SK-N-MC (cell line): Measurements from ENCODE around the gene OR2Y1.

Source experiments
- EZH2 ChIP-seq: fragments of 200-600 bp; sonication (generic); IDR thresholded peaks from one replicate; pipeline ENCODE4 v1.6.1; 2017; ENCODE audit warnings: antibody characterized with exemption
- POLR2AphosphoS5 ChIP-seq: IDR thresholded peaks from 2 replicates; pipeline ENCODE4 v1.6.1; 2012; ENCODE audit warnings: mild to moderate bottlenecking, low read depth, low read length, borderline replicate concordance

GRCh38 chr5:180739958-180740357, at the start of gene OR2Y1:
- TF ChIP-seq EZH2: no peak
- no peak for TF ChIP-seq POLR2AphosphoS5
